Renal cortex interstitium (tissue), 15 donors: ENCODE measurements around the gene PCDHA3. TPM values are rescaled to one million over a fixed set of nuclear protein-coding genes. Genes with fewer than 3 reads are reported as not detected.
"Not testable (repeated sequence)": the region's sequence is repeated elsewhere in the genome, so short reads cannot be mapped to it uniquely, and the experiment has no call there.

Experiments used
- DNase-seq, 11 donors: peaks; one replicate each; pipeline ENCODE4 v3.0.0-alpha.2; 2013; ENCODE audit warnings: low read depth in 9 of 11, low spot score in 4 of 11; ENCODE audit errors: extremely low read depth in 1 of 11
- long read RNA-seq, 16 experiments: transcript quantifications; one replicate each; lab custom pipeline, GENCODE V29; 2026
- polyA plus RNA-seq, 3 donors: library from polyadenylated mRNA; unstranded; fragments of 120-200 nt; gene quantifications; one replicate each; pipeline ENCODE4 v1.2.1, GENCODE V29; 2013; ENCODE audit not compliant: insufficient read length in 3 of 3

The PCDHA3 gene
- polyA plus RNA-seq = under 1 TPM; 0.36 to 0.41 (median 0.37) TPM
- long read RNA-seq, donor 1 = 0 reads
- long read RNA-seq, donor 2 = 0 reads
- long read RNA-seq, donor 3 = 0 reads
- long read RNA-seq, donor 4 = 0 reads
- long read RNA-seq, donor 5 = 0 reads
- long read RNA-seq, donor 6, full-length matches to known transcripts = 2 of 2 reads
- long read RNA-seq, donor 6, partial matches to known transcripts = 0 of 2 reads
- long read RNA-seq, donor 6, other reads (novel, unspliced or antisense) = 0 of 2 reads
- long read RNA-seq, donor 7 = 0 reads
- long read RNA-seq, donor 8 = 0 reads
- long read RNA-seq, donor 9 = 0 reads
- long read RNA-seq, donor 10 = 0 reads
- long read RNA-seq, donor 11 = 0 reads
- long read RNA-seq, donor 12 = 0 reads
- long read RNA-seq, donor 13 = 0 reads
- long read RNA-seq, donor 14, full-length matches to known transcripts = 1 of 1 reads
- long read RNA-seq, donor 14, partial matches to known transcripts = 0 of 1 reads
- long read RNA-seq, donor 14, other reads (novel, unspliced or antisense) = 0 of 1 reads
- long read RNA-seq, donor 15 = 0 reads
- long read RNA-seq, donor 16, full-length matches to known transcripts = 2 of 2 reads
- long read RNA-seq, donor 16, partial matches to known transcripts = 0 of 2 reads
- long read RNA-seq, donor 16, other reads (novel, unspliced or antisense) = 0 of 2 reads

- no peak for DNase-seq
These were observed at the start of gene PCDHA3 for GRCh38 chr5:140800816-140801493. TSS of gene PCDHA3 (plus strand) at chr5:140801057.

- no peak for DNase-seq
These were observed 47.3 kb upstream of the PCDHA3 start for GRCh38 chr5:140753561-140753960.

GRCh38 chr5:140764177-140764973, 36.5 kb upstream of the PCDHA3 start:
- DNase-seq = no peak

GRCh38 chr5:140767444-140767843, 33.4 kb upstream of the PCDHA3 start:
- no peak for DNase-seq

GRCh38 chr5:140780512-140780911, 20.3 kb upstream of the PCDHA3 start:
- DNase-seq = no peak

- no peak for DNase-seq
These were observed 14.8 kb upstream of the PCDHA3 start, which contains the start of gene PCDHA1 for GRCh38 chr5:140785905-140786686. TSS of gene PCDHA1 (plus strand) at chr5:140786140.

GRCh38 chr5:140787422-140787821, 13.4 kb upstream of the PCDHA3 start:
- not testable (repeated sequence) for DNase-seq

- DNase-seq = not testable (repeated sequence)
These were observed 12.9 kb upstream of the PCDHA3 start for GRCh38 chr5:140787849-140788504.

GRCh38 chr5:140791089-140791488, 9.8 kb upstream of the PCDHA3 start:
- no peak for DNase-seq

GRCh38 chr5:140794595-140795258, 6.1 kb upstream of the PCDHA3 start, which contains the start of gene PCDHA2:
TSS of gene PCDHA2 (plus strand) at chr5:140794852.
- DNase-seq = no peak

- DNase-seq = no peak
These were observed 5.6 kb upstream of the PCDHA3 start for GRCh38 chr5:140795259-140795641.

- not testable (repeated sequence) for DNase-seq
These were observed 4.7 kb upstream of the PCDHA3 start for GRCh38 chr5:140796072-140796717.

GRCh38 chr5:140796718-140797095, 4.2 kb upstream of the PCDHA3 start:
- no peak for DNase-seq

- DNase-seq = no peak
These were observed 611 bp downstream of the PCDHA3 start for GRCh38 chr5:140801494-140801841.

GRCh38 chr5:140802381-140802780, 1.5 kb downstream of the PCDHA3 start:
- DNase-seq = not testable (repeated sequence)

GRCh38 chr5:140802781-140803271, 2.0 kb downstream of the PCDHA3 start:
- no peak for DNase-seq
